ENCODE measurements around the gene ZMYM4. TPM values are rescaled to one million over a fixed set of nuclear protein-coding genes. Genes with fewer than 3 reads are reported as not detected.

Gene ZMYM4
- polyA plus RNA-seq, 1 donor from 2014 or later: 36.1 TPM

DNA sequence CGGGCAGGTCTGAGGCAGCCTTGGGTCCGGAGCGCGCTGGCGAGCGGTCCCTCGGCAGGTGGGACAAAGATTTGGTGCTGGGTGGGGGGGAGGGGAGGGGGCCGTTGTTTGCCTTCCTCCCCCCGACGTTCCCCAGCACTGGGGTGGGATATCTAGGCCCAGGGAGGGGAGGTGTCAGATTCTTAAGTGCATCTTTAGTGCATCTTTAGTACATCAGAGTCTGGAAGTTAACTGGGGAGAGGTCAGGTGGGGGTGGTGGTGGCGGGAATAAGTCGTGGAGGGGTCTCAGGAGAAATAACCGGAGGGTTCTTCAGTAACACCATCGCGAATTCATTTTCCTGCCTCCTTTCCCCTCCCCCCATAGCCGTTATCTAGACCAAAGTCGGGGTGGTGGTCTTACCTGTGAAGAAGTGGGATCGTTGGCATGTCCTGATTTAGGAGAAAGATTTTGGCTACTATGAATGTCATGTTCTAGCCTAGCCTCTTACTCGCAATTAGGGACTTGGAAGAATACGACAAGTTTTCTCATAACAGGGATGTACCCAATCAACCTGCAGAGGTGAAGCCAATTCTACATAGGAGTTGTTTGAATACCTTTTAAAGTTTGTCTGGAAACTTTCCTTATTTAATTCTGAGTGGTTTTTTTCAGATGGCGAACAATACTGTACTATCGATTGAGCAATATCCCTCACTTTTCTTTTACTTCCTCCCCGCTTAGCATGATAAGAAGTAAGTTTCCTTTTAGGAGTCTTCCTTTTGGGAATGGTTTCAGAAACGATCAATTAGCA lies 886 bp downstream of the ZMYM4 start:
- H3K9me3 ChIP-seq (ENCODE audit: low read length): no peaks in the 10 kb centered on the region
- H3K36me3 ChIP-seq (ENCODE audit: insufficient read depth, low read length): no peaks in the 10 kb centered on the region
- peak overlapping the region; percentile 90 for H3K9ac ChIP-seq (ENCODE audit: low read length)
- peak overlapping the region; percentile 86 for H2AFZ ChIP-seq (ENCODE audit: low read depth, low read length)
- H3K27me3 ChIP-seq (ENCODE audit: insufficient read depth, low read depth, low read length): no peaks in the 10 kb centered on the region
- peak overlapping the region; percentile 77 for H3K4me2 ChIP-seq (ENCODE audit: low read length)
- no peaks in the 10 kb centered on the region for H3K9me2 ChIP-seq (ENCODE audit: insufficient read depth, low read length)
- no peaks in the 10 kb centered on the region for H4K20me1 ChIP-seq (ENCODE audit: insufficient read depth)
- peak overlapping the region; percentile 68 for H3K27ac ChIP-seq (ENCODE audit: low read length)
- TF ChIP-seq EP300 (conservative IDR thresholded peaks at IDR 0.05; ENCODE audit: poor library complexity, severe bottlenecking) (no peak), TAF1 (IDR thresholded peaks at IDR 0.05; ENCODE audit: low read depth) (no peak), RAD21 (conservative IDR thresholded peaks at IDR 0.05) (no peak), EZH2 (IDR thresholded peaks at IDR 0.05; ENCODE audit: borderline replicate concordance, insufficient read depth, low read length, poor library complexity, severe bottlenecking) (no peak), POLR2AphosphoS5 (IDR thresholded peaks at IDR 0.05) (no peak), SMC3 (conservative IDR thresholded peaks at IDR 0.05; ENCODE audit: poor library complexity) (no peak), MXI1 (conservative IDR thresholded peaks at IDR 0.05; ENCODE audit: poor library complexity, severe bottlenecking) (no peak)
- TF ChIP-seq, protein P1, sequence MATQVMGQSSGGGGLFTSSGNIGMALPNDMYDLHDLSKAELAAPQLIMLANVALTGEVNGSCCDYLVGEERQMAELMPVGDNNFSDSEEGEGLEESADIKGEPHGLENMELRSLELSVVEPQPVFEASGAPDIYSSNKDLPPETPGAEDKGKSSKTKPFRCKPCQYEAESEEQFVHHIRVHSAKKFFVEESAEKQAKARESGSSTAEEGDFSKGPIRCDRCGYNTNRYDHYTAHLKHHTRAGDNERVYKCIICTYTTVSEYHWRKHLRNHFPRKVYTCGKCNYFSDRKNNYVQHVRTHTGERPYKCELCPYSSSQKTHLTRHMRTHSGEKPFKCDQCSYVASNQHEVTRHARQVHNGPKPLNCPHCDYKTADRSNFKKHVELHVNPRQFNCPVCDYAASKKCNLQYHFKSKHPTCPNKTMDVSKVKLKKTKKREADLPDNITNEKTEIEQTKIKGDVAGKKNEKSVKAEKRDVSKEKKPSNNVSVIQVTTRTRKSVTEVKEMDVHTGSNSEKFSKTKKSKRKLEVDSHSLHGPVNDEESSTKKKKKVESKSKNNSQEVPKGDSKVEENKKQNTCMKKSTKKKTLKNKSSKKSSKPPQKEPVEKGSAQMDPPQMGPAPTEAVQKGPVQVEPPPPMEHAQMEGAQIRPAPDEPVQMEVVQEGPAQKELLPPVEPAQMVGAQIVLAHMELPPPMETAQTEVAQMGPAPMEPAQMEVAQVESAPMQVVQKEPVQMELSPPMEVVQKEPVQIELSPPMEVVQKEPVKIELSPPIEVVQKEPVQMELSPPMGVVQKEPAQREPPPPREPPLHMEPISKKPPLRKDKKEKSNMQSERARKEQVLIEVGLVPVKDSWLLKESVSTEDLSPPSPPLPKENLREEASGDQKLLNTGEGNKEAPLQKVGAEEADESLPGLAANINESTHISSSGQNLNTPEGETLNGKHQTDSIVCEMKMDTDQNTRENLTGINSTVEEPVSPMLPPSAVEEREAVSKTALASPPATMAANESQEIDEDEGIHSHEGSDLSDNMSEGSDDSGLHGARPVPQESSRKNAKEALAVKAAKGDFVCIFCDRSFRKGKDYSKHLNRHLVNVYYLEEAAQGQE (IDR thresholded peaks at IDR 0.05; ENCODE audit: borderline replicate concordance): no peak
- TF ChIP-seq, protein P2, sequence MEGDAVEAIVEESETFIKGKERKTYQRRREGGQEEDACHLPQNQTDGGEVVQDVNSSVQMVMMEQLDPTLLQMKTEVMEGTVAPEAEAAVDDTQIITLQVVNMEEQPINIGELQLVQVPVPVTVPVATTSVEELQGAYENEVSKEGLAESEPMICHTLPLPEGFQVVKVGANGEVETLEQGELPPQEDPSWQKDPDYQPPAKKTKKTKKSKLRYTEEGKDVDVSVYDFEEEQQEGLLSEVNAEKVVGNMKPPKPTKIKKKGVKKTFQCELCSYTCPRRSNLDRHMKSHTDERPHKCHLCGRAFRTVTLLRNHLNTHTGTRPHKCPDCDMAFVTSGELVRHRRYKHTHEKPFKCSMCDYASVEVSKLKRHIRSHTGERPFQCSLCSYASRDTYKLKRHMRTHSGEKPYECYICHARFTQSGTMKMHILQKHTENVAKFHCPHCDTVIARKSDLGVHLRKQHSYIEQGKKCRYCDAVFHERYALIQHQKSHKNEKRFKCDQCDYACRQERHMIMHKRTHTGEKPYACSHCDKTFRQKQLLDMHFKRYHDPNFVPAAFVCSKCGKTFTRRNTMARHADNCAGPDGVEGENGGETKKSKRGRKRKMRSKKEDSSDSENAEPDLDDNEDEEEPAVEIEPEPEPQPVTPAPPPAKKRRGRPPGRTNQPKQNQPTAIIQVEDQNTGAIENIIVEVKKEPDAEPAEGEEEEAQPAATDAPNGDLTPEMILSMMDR (IDR thresholded peaks at IDR 0.05; ENCODE audit: poor library complexity, severe bottlenecking): no peak
- no peaks in the 10 kb centered on the region for H3F3A ChIP-seq (ENCODE audit: insufficient read depth, low read length, poor library complexity, severe bottlenecking)
- peak overlapping the region; percentile 82 for H3K4me3 ChIP-seq (ENCODE audit: low read length)
- H3K79me2 ChIP-seq (replicated peaks; ENCODE audit: insufficient read depth, low read length): peaks cover 56% of the 10 kb centered on the region

DNA sequence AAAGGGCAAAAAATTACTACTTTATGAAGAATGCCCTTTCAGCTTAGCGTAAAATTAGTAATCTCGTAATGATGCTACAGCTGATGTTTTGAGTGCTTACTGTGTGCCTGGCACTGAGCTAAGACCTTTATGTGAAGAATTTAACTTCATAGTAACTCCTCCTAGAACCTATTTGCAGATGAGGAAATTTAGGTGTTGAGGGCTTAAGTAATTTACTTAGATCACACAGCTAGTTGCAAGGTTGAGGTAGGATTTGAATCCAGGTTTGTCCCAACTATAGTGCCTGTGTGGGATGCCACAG lies 1.4 kb downstream of the ZMYM4 start:
- Histone ChIP-seq H4K20me1 (ENCODE audit: insufficient read depth) (no peaks in the 10 kb centered on the region), H2AFZ (ENCODE audit: low read depth, low read length) (no peak overlapping the region), H3K27me3 (ENCODE audit: insufficient read depth, low read depth, low read length) (no peaks in the 10 kb centered on the region), H3K4me3 (ENCODE audit: low read length) (peak overlapping the region; percentile 82), H3K36me3 (ENCODE audit: insufficient read depth, low read length) (no peaks in the 10 kb centered on the region), H3K4me2 (ENCODE audit: low read length) (peak overlapping the region; percentile 77), H3K9ac (ENCODE audit: low read length) (no peak overlapping the region), H3K9me2 (ENCODE audit: insufficient read depth, low read length) (no peaks in the 10 kb centered on the region), H3F3A (ENCODE audit: insufficient read depth, low read length, poor library complexity, severe bottlenecking) (no peaks in the 10 kb centered on the region), H3K79me2 (replicated peaks; ENCODE audit: insufficient read depth, low read length) (peaks cover 61% of the 10 kb centered on the region), H3K9me3 (ENCODE audit: low read length) (no peaks in the 10 kb centered on the region), H3K27ac (ENCODE audit: low read length) (no peak overlapping the region)
- TF ChIP-seq MXI1 (conservative IDR thresholded peaks at IDR 0.05; ENCODE audit: poor library complexity, severe bottlenecking) (no peak), RAD21 (conservative IDR thresholded peaks at IDR 0.05) (no peak), TAF1 (IDR thresholded peaks at IDR 0.05; ENCODE audit: low read depth) (no peak)
- TF ChIP-seq, protein P2 (IDR thresholded peaks at IDR 0.05; ENCODE audit: poor library complexity, severe bottlenecking): no peak
- TF ChIP-seq, protein P1 (IDR thresholded peaks at IDR 0.05; ENCODE audit: borderline replicate concordance): no peak

Measured in neural cell (in vitro differentiated cells).